Retinal pigment epithelial cell (primary cell): ENCODE results near the gene APBA2.
A peak's percentile ranks its signal among the peaks of the same experiment; 100 is the strongest.
"Not testable (repeated sequence)": the region's sequence is repeated elsewhere in the genome, so short reads cannot be mapped to it uniquely, and the experiment has no call there.

Experiments used
- DNase-seq: peaks from one replicate; pipeline ENCODE4 v3.0.0-alpha.2; 2010; ENCODE audit warnings: low read depth
- H3K4me3 ChIP-seq: 2 replicates; pipeline ENCODE4 v1.5.1; 2011; ENCODE audit warnings: mild to moderate bottlenecking, low read length, control low read depth, moderate library complexity
- CTCF ChIP-seq: conservative IDR thresholded peaks from 2 replicates; pipeline ENCODE4 v1.5.1; 2011; ENCODE audit warnings: low read depth, low read length, control low read depth, inconsistent platforms

APBA2 gene

GRCh38 chr15:28885128-28885629 lies 595 bp upstream of the APBA2 start:
- TF ChIP-seq CTCF: no peak
- no peak for DNase-seq
- peak overlapping the region; percentile 57 for H3K4me3 ChIP-seq

- H3K4me3 ChIP-seq: peak overlapping the region; percentile 57
- DNase-seq: no peak
Measured at GRCh38 chr15:28886431-28887338, 911 bp downstream of the APBA2 start.

GRCh38 chr15:28887339-28888174 lies 1.8 kb downstream of the APBA2 start:
- peak overlapping the region; percentile 57 for H3K4me3 ChIP-seq
- no peak for TF ChIP-seq CTCF
- DNase-seq: no peak

More at GRCh38 chr15:28886431-28887338, 911 bp downstream of the APBA2 start:
- TF ChIP-seq CTCF: no peak

GRCh38 chr15:28888302-28888894 lies 2.6 kb downstream of the APBA2 start:
- TF ChIP-seq CTCF: no peak
- DNase-seq: no peak
- H3K4me3 ChIP-seq: no peak overlapping the region

GRCh38 chr15:28888900-28889299 lies 3.1 kb downstream of the APBA2 start:
- TF ChIP-seq CTCF: no peak
- no peak for DNase-seq
- no peak overlapping the region for H3K4me3 ChIP-seq

GRCh38 chr15:28889346-28889745 lies 3.6 kb downstream of the APBA2 start:
- DNase-seq: no peak
- H3K4me3 ChIP-seq: no peak overlapping the region
- TF ChIP-seq CTCF: no peak

GRCh38 chr15:28889871-28890270 lies 4.1 kb downstream of the APBA2 start:
- not testable (repeated sequence) for H3K4me3 ChIP-seq, DNase-seq

- not testable (repeated sequence) for H3K4me3 ChIP-seq, DNase-seq
Measured at GRCh38 chr15:28890291-28890690, 4.5 kb downstream of the APBA2 start.
